ENCODE data around the gene ADAMTS16.
A peak's percentile ranks its signal among the peaks of the same experiment; 100 is the strongest.

The ADAMTS16 gene

DNA sequence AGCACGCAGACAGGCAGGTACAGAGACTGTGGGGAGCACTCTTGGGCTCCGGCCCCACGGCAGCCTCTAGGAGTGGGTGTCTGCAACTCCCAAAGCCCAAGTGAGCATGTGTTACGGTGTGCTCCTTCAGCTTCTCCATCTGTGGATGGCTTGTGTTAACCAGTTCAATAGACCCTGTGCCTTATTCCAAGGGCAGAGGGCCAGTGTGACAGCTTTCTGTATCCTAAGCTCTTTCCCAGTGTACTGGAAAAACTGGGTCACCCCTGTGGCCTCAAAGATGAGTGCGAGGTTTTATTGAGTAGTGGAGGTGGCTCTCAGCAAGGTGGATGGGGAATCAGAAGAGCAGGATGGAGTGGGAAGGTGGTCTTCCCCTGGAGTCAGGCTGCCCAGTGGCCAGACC, 78.3 kb downstream of the ADAMTS16 start:
- H3K36me3 ChIP-seq (ENCODE audit: insufficient read depth, low read length), result no peaks in the 10 kb centered on the region
- TF ChIP-seq FOXP2 (optimal IDR thresholded peaks at IDR 0.05; ENCODE audit: control extremely low read depth, extremely low read length, insufficient read depth) (no peak), EZH2 (IDR thresholded peaks at IDR 0.05) (no peak), POLR2AphosphoS5 (IDR thresholded peaks at IDR 0.05; ENCODE audit: borderline replicate concordance, low read depth, low read length) (no peak)
- DNase-seq (ENCODE audit: low read depth, low spot score), result no peak
- no peak overlapping the region for H3K27ac ChIP-seq
- H3K9me3 ChIP-seq (ENCODE audit: low read depth, low read length), result no peaks in the 10 kb centered on the region
- no peak overlapping the region for H3K9ac ChIP-seq (ENCODE audit: insufficient read length)
- no peak overlapping the region for H3K4me3 ChIP-seq

GRCh38 chr5:5219541-5219940, 79.4 kb downstream of the ADAMTS16 start:
- no peak overlapping the region for H3K9ac ChIP-seq (ENCODE audit: insufficient read length)
- H3K9me3 ChIP-seq (ENCODE audit: low read depth, low read length), result no peaks in the 10 kb centered on the region
- no peak for DNase-seq (ENCODE audit: low read depth, low spot score)
- TF ChIP-seq POLR2AphosphoS5 (IDR thresholded peaks at IDR 0.05; ENCODE audit: borderline replicate concordance, low read depth, low read length), result no peak
- TF ChIP-seq FOXP2 (optimal IDR thresholded peaks at IDR 0.05; ENCODE audit: control extremely low read depth, extremely low read length, insufficient read depth), result no peak
- no peak for TF ChIP-seq EZH2 (IDR thresholded peaks at IDR 0.05)
- H3K27ac ChIP-seq, result no peak overlapping the region
- no peak overlapping the region for H3K4me3 ChIP-seq
- H3K36me3 ChIP-seq (ENCODE audit: insufficient read depth, low read length), result no peaks in the 10 kb centered on the region

DNA sequence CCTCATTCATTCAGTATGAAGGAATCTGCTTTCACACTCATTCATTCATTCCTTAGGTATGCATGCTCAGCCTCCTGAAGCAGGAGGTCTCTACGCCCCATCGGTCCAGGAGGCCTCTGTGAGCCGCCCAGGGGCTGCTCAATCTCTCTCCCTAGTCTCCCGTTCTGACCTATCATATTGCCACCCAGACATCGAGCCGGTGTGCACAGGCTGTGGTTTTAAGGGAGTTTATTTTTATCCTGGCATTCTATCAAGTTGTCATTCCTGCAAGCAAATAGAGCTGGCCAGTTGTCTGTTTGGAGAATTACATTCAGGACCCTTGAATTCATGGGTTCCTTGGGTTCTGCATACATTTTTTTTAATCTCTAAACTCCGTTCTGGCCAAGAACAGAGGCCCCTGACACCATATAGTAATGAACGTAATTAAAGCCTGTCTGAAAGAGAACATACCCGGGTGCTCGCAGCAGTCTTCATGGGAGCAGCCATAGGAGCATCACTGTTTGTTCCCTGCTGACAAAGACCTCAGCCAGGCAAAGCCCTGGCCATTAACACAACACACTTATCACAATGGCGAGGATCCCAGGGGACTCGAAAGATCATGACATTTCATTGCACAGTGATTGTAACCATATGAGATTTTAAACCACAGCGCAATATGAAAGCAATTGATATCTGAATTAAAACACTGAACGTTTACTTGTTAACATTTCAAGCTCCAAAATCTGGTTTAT, 80.9 kb downstream of the ADAMTS16 start:
- Histone ChIP-seq H3K36me3 (ENCODE audit: insufficient read depth, low read length) (no peaks in the 10 kb centered on the region), H3K9me3 (ENCODE audit: low read depth, low read length) (no peaks in the 10 kb centered on the region), H3K4me3 (no peak overlapping the region), H3K9ac (ENCODE audit: insufficient read length) (no peak overlapping the region), H3K27ac (no peak overlapping the region)
- DNase-seq (ENCODE audit: low read depth, low spot score), result no peak
- TF ChIP-seq EZH2 (IDR thresholded peaks at IDR 0.05) (no peak), FOXP2 (optimal IDR thresholded peaks at IDR 0.05; ENCODE audit: control extremely low read depth, extremely low read length, insufficient read depth) (no peak), POLR2AphosphoS5 (IDR thresholded peaks at IDR 0.05; ENCODE audit: borderline replicate concordance, low read depth, low read length) (no peak)

GRCh38 chr5:5221724-5222123, 81.6 kb downstream of the ADAMTS16 start:
- no peak for TF ChIP-seq EZH2 (IDR thresholded peaks at IDR 0.05)
- no peak for TF ChIP-seq POLR2AphosphoS5 (IDR thresholded peaks at IDR 0.05; ENCODE audit: borderline replicate concordance, low read depth, low read length)
- TF ChIP-seq FOXP2 (optimal IDR thresholded peaks at IDR 0.05; ENCODE audit: control extremely low read depth, extremely low read length, insufficient read depth), result no peak
- Histone ChIP-seq H3K36me3 (ENCODE audit: insufficient read depth, low read length) (no peaks in the 10 kb centered on the region), H3K9ac (ENCODE audit: insufficient read length) (no peak overlapping the region), H3K4me3 (no peak overlapping the region), H3K9me3 (ENCODE audit: low read depth, low read length) (no peaks in the 10 kb centered on the region), H3K27ac (no peak overlapping the region)
- no peak for DNase-seq (ENCODE audit: low read depth, low spot score)

- H3K9ac ChIP-seq (ENCODE audit: insufficient read length), result no peak overlapping the region
- no peak for DNase-seq (ENCODE audit: low read depth, low spot score)
- no peaks in the 10 kb centered on the region for H3K36me3 ChIP-seq (ENCODE audit: insufficient read depth, low read length)
- H3K9me3 ChIP-seq (ENCODE audit: low read depth, low read length), result no peaks in the 10 kb centered on the region
- H3K27ac ChIP-seq, result no peak overlapping the region
- no peak for TF ChIP-seq FOXP2 (optimal IDR thresholded peaks at IDR 0.05; ENCODE audit: control extremely low read depth, extremely low read length, insufficient read depth)
- TF ChIP-seq POLR2AphosphoS5 (IDR thresholded peaks at IDR 0.05; ENCODE audit: borderline replicate concordance, low read depth, low read length), result no peak
- TF ChIP-seq EZH2 (IDR thresholded peaks at IDR 0.05), result no peak
- H3K4me3 ChIP-seq, result no peak overlapping the region
Measured at GRCh38 chr5:5231576-5231975, 91.4 kb downstream of the ADAMTS16 start.

DNA sequence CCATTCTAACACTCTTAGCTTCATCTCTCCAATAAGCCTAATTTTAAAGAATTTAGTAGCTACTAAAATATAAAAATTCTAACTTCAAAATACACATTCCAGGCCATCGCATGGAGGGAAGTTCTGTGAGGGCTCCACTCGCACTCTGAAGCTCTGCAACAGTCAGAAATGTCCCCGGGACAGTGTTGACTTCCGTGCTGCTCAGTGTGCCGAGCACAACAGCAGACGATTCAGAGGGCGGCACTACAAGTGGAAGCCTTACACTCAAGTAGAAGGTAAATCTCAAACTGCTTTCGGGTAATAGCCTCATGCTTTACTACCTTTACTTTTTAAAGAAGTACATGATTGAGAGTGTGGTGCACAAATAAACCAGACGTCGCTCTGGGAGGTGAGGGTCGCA, 94.8 kb downstream of the ADAMTS16 start:
- no peaks in the 10 kb centered on the region for H3K36me3 ChIP-seq (ENCODE audit: insufficient read depth, low read length)
- H3K9me3 ChIP-seq (ENCODE audit: low read depth, low read length), result no peaks in the 10 kb centered on the region
- no peak overlapping the region for H3K27ac ChIP-seq
- no peak for TF ChIP-seq FOXP2 (optimal IDR thresholded peaks at IDR 0.05; ENCODE audit: control extremely low read depth, extremely low read length, insufficient read depth)
- no peak overlapping the region for H3K4me3 ChIP-seq
- H3K9ac ChIP-seq (ENCODE audit: insufficient read length), result no peak overlapping the region
- no peak for DNase-seq (ENCODE audit: low read depth, low spot score)

DNA sequence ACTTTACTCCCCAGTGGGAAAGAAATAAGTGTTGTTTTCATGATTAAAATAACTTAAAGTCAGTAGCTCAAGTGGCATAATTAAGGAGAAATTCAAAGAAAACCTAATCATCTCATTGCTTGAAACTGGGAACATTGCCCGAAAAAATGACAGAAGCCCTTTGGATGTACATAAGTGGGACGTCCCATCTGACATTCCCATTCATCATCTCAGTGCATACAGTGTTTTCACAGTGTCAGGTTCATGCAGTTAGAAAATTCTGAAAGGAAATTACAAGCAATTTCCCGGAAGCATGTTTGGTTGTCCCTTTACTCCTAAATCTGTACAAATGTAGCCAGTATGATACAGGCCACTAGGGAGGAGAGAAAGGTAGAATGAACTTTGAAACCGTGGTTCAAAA, 95.6 kb downstream of the ADAMTS16 start:
- DNase-seq (ENCODE audit: low read depth, low spot score), result no peak
- TF ChIP-seq EZH2 (IDR thresholded peaks at IDR 0.05) (no peak), FOXP2 (optimal IDR thresholded peaks at IDR 0.05; ENCODE audit: control extremely low read depth, extremely low read length, insufficient read depth) (no peak), POLR2AphosphoS5 (IDR thresholded peaks at IDR 0.05; ENCODE audit: borderline replicate concordance, low read depth, low read length) (no peak)
- H3K36me3 ChIP-seq (ENCODE audit: insufficient read depth, low read length), result no peaks in the 10 kb centered on the region
- no peak overlapping the region for H3K9ac ChIP-seq (ENCODE audit: insufficient read length)
- H3K9me3 ChIP-seq (ENCODE audit: low read depth, low read length), result no peaks in the 10 kb centered on the region
- no peak overlapping the region for H3K4me3 ChIP-seq
- H3K27ac ChIP-seq, result no peak overlapping the region

GRCh38 chr5:5239191-5239590, 99.1 kb downstream of the ADAMTS16 start:
- peak; percentile 6 for DNase-seq (ENCODE audit: low read depth, low spot score)
- Histone ChIP-seq H3K4me3 (peak overlapping the region; percentile 19; the same call in 1 of the 2 replicates), H3K9me3 (ENCODE audit: low read depth, low read length) (no peaks in the 10 kb centered on the region), H3K27ac (no peak overlapping the region), H3K9ac (ENCODE audit: insufficient read length) (no peak overlapping the region), H3K36me3 (ENCODE audit: insufficient read depth, low read length) (no peaks in the 10 kb centered on the region)
- TF ChIP-seq FOXP2 (optimal IDR thresholded peaks at IDR 0.05; ENCODE audit: control extremely low read depth, extremely low read length, insufficient read depth) (no peak), EZH2 (IDR thresholded peaks at IDR 0.05) (no peak), POLR2AphosphoS5 (IDR thresholded peaks at IDR 0.05; ENCODE audit: borderline replicate concordance, low read depth, low read length) (no peak)

DNA sequence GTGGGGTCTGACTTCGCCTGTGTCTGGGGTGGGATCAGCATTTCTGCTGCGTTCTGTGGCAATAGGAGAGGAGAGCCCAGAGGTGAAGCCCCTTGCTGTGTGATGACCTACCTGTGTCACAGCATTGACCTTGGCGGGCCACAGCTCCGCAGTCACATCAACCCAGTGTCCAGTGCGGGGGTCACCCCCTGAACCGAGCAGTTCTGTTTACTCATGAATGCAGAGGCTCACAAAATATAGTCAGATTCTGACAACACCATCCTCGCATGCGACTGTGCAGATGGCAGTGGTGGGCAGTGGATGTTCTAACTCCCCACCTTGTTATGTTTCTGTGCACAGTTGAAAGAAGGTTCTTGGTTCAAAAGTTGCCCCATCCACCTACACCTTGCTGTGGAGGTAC, 100.1 kb downstream of the ADAMTS16 start:
- TF ChIP-seq POLR2AphosphoS5 (IDR thresholded peaks at IDR 0.05; ENCODE audit: borderline replicate concordance, low read depth, low read length), result no peak
- no peak for TF ChIP-seq EZH2 (IDR thresholded peaks at IDR 0.05)
- TF ChIP-seq FOXP2 (optimal IDR thresholded peaks at IDR 0.05; ENCODE audit: control extremely low read depth, extremely low read length, insufficient read depth), result no peak
- H3K27ac ChIP-seq, result no peak overlapping the region
- no peak overlapping the region for H3K4me3 ChIP-seq
- H3K36me3 ChIP-seq (ENCODE audit: insufficient read depth, low read length), result no peaks in the 10 kb centered on the region
- H3K9me3 ChIP-seq (ENCODE audit: low read depth, low read length), result no peaks in the 10 kb centered on the region
- DNase-seq (ENCODE audit: low read depth, low spot score), result no peak
- H3K9ac ChIP-seq (ENCODE audit: insufficient read length), result no peak overlapping the region
